Effector CD8-positive, alpha-beta T cell (primary cell): ENCODE measurements around the gene MICAL3.
"Not testable (repeated sequence)": the region's sequence is repeated elsewhere in the genome, so short reads cannot be mapped to it uniquely, and the experiment has no call there.

ENCODE experiments used
- DNase-seq: peaks from one replicate; lab custom pipeline; 2025; lab: John Stamatoyannopoulos, UW

Gene MICAL3

GRCh38 chr22:17769013-17769715, 255.2 kb downstream of the MICAL3 start:
- DNase-seq = no peak

- no peak for DNase-seq
Measured at GRCh38 chr22:17767233-17768065, 256.9 kb downstream of the MICAL3 start.

GRCh38 chr22:17764852-17765251, 259.5 kb downstream of the MICAL3 start:
- not testable (repeated sequence) for DNase-seq

- no peak for DNase-seq
Measured at GRCh38 chr22:17764036-17764435, 260.3 kb downstream of the MICAL3 start.

GRCh38 chr22:17763442-17763841, 260.9 kb downstream of the MICAL3 start:
- not testable (repeated sequence) for DNase-seq

GRCh38 chr22:17761138-17761488, 263.2 kb downstream of the MICAL3 start:
- DNase-seq = no peak

- DNase-seq = no peak
Measured at GRCh38 chr22:17754233-17754925, 270.0 kb downstream of the MICAL3 start.

- no peak for DNase-seq
Measured at GRCh38 chr22:17753401-17753989, 270.9 kb downstream of the MICAL3 start.

GRCh38 chr22:17751596-17751995, 272.8 kb downstream of the MICAL3 start:
- DNase-seq = no peak

- no peak for DNase-seq
Measured at GRCh38 chr22:17749605-17750395, 274.6 kb downstream of the MICAL3 start.

- DNase-seq = no peak
Measured at GRCh38 chr22:17748555-17749353, 275.6 kb downstream of the MICAL3 start.

- DNase-seq = no peak
Measured at GRCh38 chr22:17746916-17747315, 277.4 kb downstream of the MICAL3 start.

- no peak for DNase-seq
Measured at GRCh38 chr22:17744430-17744829, 279.9 kb downstream of the MICAL3 start.

- no peak for DNase-seq
Measured at GRCh38 chr22:17743661-17744411, 280.5 kb downstream of the MICAL3 start.

GRCh38 chr22:17742527-17742902, 281.8 kb downstream of the MICAL3 start:
- DNase-seq = peak; percentile 49

GRCh38 chr22:17741866-17742526, 282.4 kb downstream of the MICAL3 start:
- no peak for DNase-seq

GRCh38 chr22:17739196-17739975, 285.0 kb downstream of the MICAL3 start:
- no peak for DNase-seq

GRCh38 chr22:17738386-17739128, 285.8 kb downstream of the MICAL3 start:
- no peak for DNase-seq
